CD4-positive, alpha-beta T cell treated with Interleukin-21 for 1 hour (primary cell): Measurements from ENCODE around the gene IDS.
"Not testable (repeated sequence)": the region's sequence is repeated elsewhere in the genome, so short reads cannot be mapped to it uniquely, and the experiment has no call there.

Experiments
- DNase-seq: peaks from one replicate; pipeline ENCODE4 v3.0.0-alpha.2; 2020

The IDS gene, protein sequence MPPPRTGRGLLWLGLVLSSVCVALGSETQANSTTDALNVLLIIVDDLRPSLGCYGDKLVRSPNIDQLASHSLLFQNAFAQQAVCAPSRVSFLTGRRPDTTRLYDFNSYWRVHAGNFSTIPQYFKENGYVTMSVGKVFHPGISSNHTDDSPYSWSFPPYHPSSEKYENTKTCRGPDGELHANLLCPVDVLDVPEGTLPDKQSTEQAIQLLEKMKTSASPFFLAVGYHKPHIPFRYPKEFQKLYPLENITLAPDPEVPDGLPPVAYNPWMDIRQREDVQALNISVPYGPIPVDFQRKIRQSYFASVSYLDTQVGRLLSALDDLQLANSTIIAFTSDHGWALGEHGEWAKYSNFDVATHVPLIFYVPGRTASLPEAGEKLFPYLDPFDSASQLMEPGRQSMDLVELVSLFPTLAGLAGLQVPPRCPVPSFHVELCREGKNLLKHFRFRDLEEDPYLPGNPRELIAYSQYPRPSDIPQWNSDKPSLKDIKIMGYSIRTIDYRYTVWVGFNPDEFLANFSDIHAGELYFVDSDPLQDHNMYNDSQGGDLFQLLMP

DNA sequence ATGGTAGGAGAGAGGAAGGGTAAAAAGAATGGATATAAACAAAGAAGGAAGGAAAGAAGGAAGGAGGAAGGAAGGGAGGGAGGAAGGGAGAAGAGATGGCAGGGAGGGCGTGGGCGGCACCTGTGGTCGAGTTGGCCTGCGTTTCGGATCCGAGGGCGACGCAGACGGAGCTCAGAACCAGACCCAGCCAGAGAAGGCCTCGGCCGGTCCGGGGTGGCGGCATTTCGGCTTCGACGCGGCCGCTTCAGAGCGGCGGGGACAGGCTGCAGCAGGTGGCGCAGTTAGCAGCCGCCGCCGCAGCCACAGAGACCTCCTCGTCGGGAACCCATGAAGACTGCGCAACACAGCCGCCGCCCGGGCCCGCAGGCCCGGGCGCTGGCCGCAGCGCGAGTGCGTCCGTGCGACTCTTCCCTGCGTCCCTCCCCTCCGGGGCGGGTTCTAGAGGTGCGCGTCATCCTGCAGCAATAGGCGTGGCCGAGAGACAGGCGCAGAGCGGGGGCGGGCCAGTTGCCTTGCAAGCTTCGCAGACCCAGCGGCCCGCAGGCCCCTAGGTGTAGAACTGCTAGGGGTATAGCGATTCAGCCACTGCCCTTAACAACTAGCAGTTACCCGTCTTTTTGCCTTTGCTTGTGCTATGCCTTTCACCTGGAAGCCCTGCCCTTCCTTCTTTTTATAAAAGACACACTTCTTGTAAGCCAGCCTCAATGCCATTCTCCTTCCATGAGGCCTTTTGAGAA lies at the start of gene IDS:
Gene IDS, minus strand, starts transcription at position 392 of the 737 bp plus-strand sequence. Its CDS starts 169 bp downstream, at position 223.
- DNase-seq: peak; percentile 92

GRCh38 chrX:149551939-149552248 lies 46.8 kb upstream of the IDS start:
- DNase-seq: not testable (repeated sequence)

GRCh38 chrX:149551245-149551938 lies 46.3 kb upstream of the IDS start:
- DNase-seq: not testable (repeated sequence)

- DNase-seq: peak; percentile 14
These were observed 45.3 kb upstream of the IDS start for GRCh38 chrX:149550454-149550853.

- not testable (repeated sequence) for DNase-seq
These were observed 44.6 kb upstream of the IDS start, which contains the start of gene HSFX3 for GRCh38 chrX:149549701-149550100. TSS of gene HSFX3 (minus strand) at chrX:149549924. CDS start at chrX:149549852, 72 bp downstream.

DNA sequence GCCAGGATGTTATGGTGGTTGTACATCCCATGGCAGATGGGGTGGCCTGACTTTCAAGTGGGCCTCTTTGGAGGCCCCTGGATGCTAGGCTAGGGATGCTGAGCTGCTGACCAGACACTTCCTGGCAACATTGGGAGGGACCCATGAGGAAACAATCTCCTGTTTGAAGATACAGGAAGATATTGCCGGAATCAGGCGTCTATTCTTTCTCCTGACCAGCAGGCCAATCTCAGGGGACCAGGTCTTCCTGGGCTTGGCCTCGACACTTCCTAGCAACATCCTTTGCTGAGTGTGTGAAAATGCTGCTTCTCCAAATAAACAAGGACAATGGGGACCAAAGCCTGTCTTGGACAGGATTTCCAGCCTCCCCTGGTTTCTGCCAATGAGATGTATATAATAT lies 42.7 kb upstream of the IDS start:
- not testable (repeated sequence) for DNase-seq

DNA sequence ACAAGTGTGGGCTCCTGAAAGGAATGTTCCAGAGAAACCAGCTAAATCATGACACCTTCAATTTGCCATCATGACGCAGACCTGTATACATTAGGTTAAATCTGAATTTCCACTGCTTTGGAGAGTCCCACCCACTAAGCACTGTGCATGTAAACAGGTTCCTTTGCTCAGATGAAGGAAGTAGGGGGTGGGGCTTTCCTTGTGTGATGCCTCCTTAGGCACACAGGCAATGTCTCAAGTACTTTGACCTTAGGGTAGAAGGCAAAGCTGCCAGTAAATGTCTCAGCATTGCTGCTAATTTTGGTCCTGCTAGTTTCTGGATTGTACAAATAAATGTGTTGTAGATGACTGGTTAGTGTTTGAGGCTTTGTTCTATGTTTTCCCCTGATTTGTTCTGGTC lies 41.9 kb upstream of the IDS start:
- not testable (repeated sequence) for DNase-seq

GRCh38 chrX:149545545-149546543 lies 40.7 kb upstream of the IDS start:
- peak; percentile 14 for DNase-seq

- no peak for DNase-seq
These were observed 36.5 kb upstream of the IDS start for GRCh38 chrX:149541521-149542047.

DNA sequence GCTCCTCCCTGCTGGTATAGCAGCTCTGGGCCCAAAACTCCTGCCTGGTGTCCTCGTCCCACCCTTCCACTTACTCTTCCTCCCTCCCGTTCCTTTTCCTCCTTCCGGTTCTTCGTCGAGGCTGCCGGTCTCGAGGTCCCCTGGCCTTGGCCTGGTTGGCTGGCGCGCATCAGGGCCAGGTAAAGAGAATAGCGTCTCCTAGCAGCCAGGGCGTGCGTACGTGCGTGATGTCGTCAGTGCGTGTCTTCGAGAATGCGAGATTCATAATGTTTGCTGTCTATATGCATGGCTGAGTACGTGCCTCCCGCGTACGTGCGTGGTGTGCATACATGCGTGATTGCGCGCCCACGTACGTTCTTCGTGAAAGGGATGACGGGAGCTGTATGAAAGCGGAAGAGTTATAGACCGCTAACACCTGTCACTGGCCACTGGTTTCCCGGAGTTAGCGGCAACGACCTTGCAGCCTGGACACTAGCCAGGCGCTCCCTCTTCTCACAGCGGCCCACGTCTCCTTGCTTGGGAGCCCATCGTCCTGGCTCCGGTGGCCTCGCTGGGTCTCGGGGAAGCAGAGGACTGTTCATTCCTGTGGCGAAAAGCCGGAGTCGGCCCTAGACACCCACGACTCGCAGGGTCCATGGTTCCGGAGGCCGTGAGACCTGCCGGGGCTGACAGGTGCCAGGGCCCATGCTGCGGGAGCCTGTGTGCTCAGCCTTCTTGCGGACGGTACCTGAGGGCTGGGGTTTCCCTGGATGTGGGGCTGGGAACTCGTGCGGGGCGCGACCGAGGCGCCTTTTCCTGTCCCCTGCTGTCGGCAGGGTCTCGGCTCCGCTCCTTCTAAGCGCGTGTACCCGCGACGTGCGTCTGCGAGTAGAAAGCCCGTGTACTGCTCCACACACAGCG lies 35.8 kb upstream of the IDS start, which contains the start of gene EOLA1:
Gene EOLA1, plus strand, starts transcription at position 392 of the 900 bp plus-strand sequence. CDS start 4,619 bp downstream, outside the sequence.
- peak; percentile 93 for DNase-seq

GRCh38 chrX:149540131-149540620 lies 35.1 kb upstream of the IDS start:
- peak; percentile 91 for DNase-seq

- DNase-seq: peak; percentile 94
These were observed 34.4 kb upstream of the IDS start for GRCh38 chrX:149539283-149540130.

DNA sequence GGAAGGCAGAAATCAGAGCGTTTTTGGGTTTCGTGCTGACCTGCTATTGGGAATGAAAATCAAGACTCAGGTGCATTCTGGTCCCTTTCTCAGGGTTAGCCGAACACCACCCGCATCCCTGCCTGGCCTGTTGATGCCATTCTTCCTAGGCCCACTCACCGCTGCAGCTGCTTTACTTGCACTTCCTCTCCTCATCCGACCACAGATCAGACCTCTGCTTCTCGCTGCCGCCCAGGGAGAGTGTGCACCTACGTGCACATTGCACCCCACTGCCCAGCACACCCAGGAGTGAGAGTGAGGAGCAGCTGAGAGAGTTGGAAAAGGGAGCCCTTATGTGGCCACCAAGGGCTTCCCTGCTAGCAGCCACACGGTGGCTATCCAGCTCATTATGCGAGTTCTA lies 32.4 kb upstream of the IDS start:
- DNase-seq: not testable (repeated sequence)

DNA sequence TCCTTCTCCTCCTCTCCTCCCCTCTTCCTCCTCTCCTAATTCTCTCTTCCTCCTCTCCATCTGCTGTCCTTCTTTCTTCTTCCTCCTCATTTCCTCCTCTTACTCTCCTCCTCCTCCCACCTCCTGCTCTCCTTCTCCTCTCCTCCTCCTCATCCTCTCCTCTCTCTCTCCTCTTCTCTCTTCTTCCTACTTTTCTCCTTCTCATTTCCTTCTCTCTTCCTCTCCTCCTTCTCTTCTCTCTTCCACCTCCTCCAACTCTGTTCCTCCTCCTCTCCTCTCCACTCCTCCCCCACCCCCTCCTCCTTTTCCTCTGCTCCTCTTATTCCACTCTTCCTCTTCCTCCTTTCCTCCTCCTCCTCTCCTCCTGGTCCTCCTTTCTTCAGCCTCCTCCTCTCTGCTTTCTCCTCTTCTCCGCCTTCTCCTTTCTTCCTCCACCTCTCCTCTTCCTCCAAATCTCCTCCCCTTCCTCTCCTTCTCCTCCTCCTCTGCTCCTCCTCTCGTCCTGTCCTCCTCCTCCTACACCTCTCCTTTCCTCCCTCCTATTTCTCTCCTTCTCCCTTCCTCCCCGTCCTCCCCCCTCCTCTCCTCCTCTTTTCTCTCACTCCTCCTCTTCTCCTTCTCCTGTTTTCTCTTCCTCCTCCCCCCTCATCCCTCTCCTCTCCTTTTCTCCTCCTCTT lies 30.0 kb upstream of the IDS start:
- not testable (repeated sequence) for DNase-seq

GRCh38 chrX:149533999-149534398 lies 28.9 kb upstream of the IDS start:
- not testable (repeated sequence) for DNase-seq

DNA sequence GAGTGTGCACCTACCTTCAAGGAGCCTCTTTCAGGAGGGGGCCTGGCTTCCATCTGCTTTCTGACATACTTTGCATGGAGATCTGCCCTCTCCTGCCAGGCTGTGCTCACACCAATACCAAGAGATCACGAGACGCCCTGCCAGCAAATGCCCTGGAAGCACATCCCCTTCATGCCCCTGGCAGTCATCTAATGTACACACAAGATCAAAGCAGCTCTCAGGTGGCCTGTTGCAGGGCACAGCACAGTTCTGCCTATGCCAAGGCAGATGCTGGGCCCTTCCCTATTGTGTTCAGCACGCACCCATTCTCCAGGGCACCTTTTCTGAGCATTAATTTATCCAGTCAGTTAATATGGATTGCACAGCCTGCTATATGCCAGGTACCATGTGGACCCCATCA lies 27.8 kb upstream of the IDS start:
- not testable (repeated sequence) for DNase-seq

- no peak for DNase-seq
These were observed 26.5 kb upstream of the IDS start for GRCh38 chrX:149531599-149531998.

DNA sequence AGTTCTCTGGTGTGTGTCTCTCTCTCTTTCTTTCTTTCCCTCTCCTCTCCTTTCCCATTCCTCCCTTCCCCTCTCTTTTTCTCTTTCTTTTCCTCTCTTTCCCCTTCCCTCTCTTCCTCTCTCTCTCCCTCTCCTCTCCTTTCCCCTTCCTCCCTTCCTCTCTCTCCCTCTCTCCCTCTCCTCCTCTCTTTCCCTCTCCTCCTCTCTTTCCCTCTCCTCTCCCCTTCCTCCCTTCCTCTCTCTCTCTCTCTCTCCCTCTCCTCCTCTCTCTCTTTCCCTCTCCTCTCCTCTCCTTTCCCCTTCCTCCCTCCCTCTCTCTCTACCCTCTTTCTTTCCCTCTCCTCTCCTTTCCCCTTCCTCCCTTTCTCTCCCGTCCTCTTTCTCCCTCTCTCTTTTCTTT lies 23.3 kb upstream of the IDS start:
- DNase-seq: no peak
